Measurements from ENCODE around the gene FOXK2. TPM values are rescaled to one million over a fixed set of nuclear protein-coding genes. Genes with fewer than 3 reads are reported as not detected.
A peak's percentile ranks its signal among the peaks of the same experiment; 100 is the strongest.

FOXK2 gene
- total RNA-seq, 1 donor from 2014 or later = 64.3 TPM

- peak; percentile 51 for DNase-seq (ENCODE audit: low spot score)
These were observed 128.1 kb downstream of the FOXK2 start for GRCh38 chr17:82647593-82648164.

GRCh38 chr17:82648165-82648668 lies 128.7 kb downstream of the FOXK2 start, which contains the start of gene WDR45B:
WDR45B (minus strand) TSS chr17:82648444; CDS start chr17:82648340, 104 bp downstream.
- H3K4me3 Mint-ChIP-seq (ENCODE audit: unreplicated experiment) = peak within 1 kb of the TSS; percentile 90
- no peak for TF ChIP-seq CTCF (IDR thresholded peaks at IDR 0.05; ENCODE audit: unreplicated experiment)
- H3K4me1 Mint-ChIP-seq (ENCODE audit: unreplicated experiment) = peaks cover 4% of the 10 kb centered on the region
- peaks cover 9% of the 10 kb centered on the region for H3K36me3 Mint-ChIP-seq (ENCODE audit: low read depth, unreplicated experiment)
- peaks cover 16% of the 10 kb centered on the region for H3K27me3 Mint-ChIP-seq (ENCODE audit: unreplicated experiment)
- peak within 1 kb of the TSS; percentile 42 for H3K27ac Mint-ChIP-seq (ENCODE audit: unreplicated experiment)
- H3K9me3 Mint-ChIP-seq (ENCODE audit: unreplicated experiment) = no peaks in the 10 kb centered on the region
- peak; percentile 90 for DNase-seq (ENCODE audit: low spot score)

More at GRCh38 chr17:82647593-82648164, 128.1 kb downstream of the FOXK2 start:
- Mint-ChIP-seq H3K27me3 (ENCODE audit: unreplicated experiment) (peaks cover 16% of the 10 kb centered on the region), H3K27ac (ENCODE audit: unreplicated experiment) (peak overlapping the region; percentile 42), H3K4me1 (ENCODE audit: unreplicated experiment) (peaks cover 4% of the 10 kb centered on the region), H3K36me3 (ENCODE audit: low read depth, unreplicated experiment) (peaks cover 11% of the 10 kb centered on the region), H3K9me3 (ENCODE audit: unreplicated experiment) (no peaks in the 10 kb centered on the region), H3K4me3 (ENCODE audit: unreplicated experiment) (peak overlapping the region; percentile 90)
- no peak for TF ChIP-seq CTCF (IDR thresholded peaks at IDR 0.05; ENCODE audit: unreplicated experiment)

- TF ChIP-seq CTCF (IDR thresholded peaks at IDR 0.05; ENCODE audit: unreplicated experiment) = no peak
- H3K9me3 Mint-ChIP-seq (ENCODE audit: unreplicated experiment) = no peaks in the 10 kb centered on the region
- H3K4me3 Mint-ChIP-seq (ENCODE audit: unreplicated experiment) = peak overlapping the region; percentile 81
- H3K36me3 Mint-ChIP-seq (ENCODE audit: low read depth, unreplicated experiment) = peaks cover 8% of the 10 kb centered on the region
- peaks cover 16% of the 10 kb centered on the region for H3K27me3 Mint-ChIP-seq (ENCODE audit: unreplicated experiment)
- H3K4me1 Mint-ChIP-seq (ENCODE audit: unreplicated experiment) = peaks cover 4% of the 10 kb centered on the region
- no peak overlapping the region for H3K27ac Mint-ChIP-seq (ENCODE audit: unreplicated experiment)
- DNase-seq (ENCODE audit: low spot score) = peak; percentile 46
These were observed 129.3 kb downstream of the FOXK2 start for GRCh38 chr17:82648742-82649331.

- DNase-seq (ENCODE audit: low spot score) = no peak
- H3K27me3 Mint-ChIP-seq (ENCODE audit: unreplicated experiment) = peaks cover 16% of the 10 kb centered on the region
- H3K9me3 Mint-ChIP-seq (ENCODE audit: unreplicated experiment) = no peaks in the 10 kb centered on the region
- no peaks in the 10 kb centered on the region for H3K36me3 Mint-ChIP-seq (ENCODE audit: low read depth, unreplicated experiment)
- peak overlapping the region; percentile 81 for H3K4me3 Mint-ChIP-seq (ENCODE audit: unreplicated experiment)
- TF ChIP-seq CTCF (IDR thresholded peaks at IDR 0.05; ENCODE audit: unreplicated experiment) = no peak
- peaks cover 4% of the 10 kb centered on the region for H3K4me1 Mint-ChIP-seq (ENCODE audit: unreplicated experiment)
- H3K27ac Mint-ChIP-seq (ENCODE audit: unreplicated experiment) = no peak overlapping the region
These were observed 130.1 kb downstream of the FOXK2 start for GRCh38 chr17:82649501-82650261.
